DOHH2 (cell line): ENCODE data around the gene CCDC146.
A peak's percentile ranks its signal among the peaks of the same experiment; 100 is the strongest.

ENCODE experiments used
- H3F3A ChIP-seq: fragments of 200-600 bp; sonication (generic), shearing (Covaris generic); 2 replicates; pipeline ENCODE4 v1.6.0; 2016; ENCODE audit warnings: antibody characterized with exemption, mild to moderate bottlenecking; ENCODE audit not compliant: control insufficient read depth, insufficient read depth
- H3K27ac ChIP-seq: fragments of 200-600 bp; sonication (generic); 2 replicates; pipeline ENCODE4 v1.5.1; 2014; ENCODE audit warnings: low read depth, mild to moderate bottlenecking, low read length, moderate library complexity
- H3K27me3 ChIP-seq: fragments of 200-600 bp; sonication (generic); 2 replicates; pipeline ENCODE4 v1.6.1; 2014; ENCODE audit warnings: mild to moderate bottlenecking, low read length, mixed read lengths; ENCODE audit not compliant: control insufficient read depth
- H3K36me3 ChIP-seq: fragments of 200-600 bp; sonication (generic); 2 replicates; pipeline ENCODE4 v1.6.1; 2014; ENCODE audit warnings: mild to moderate bottlenecking, low read length, moderate library complexity, mixed read lengths; ENCODE audit not compliant: control insufficient read depth
- H3K4me1 ChIP-seq: fragments of 200-600 bp; sonication (generic); 2 replicates; pipeline ENCODE4 v1.6.1; 2014; ENCODE audit warnings: mild to moderate bottlenecking, low read length, mixed read lengths; ENCODE audit not compliant: control insufficient read depth
- H3K4me2 ChIP-seq: fragments of 200-600 bp; sonication (generic); 2 replicates; pipeline ENCODE4 v1.6.0; 2014; ENCODE audit warnings: mild to moderate bottlenecking, low read length, moderate library complexity
- H3K4me3 ChIP-seq: fragments of 200-600 bp; sonication (generic); 2 replicates; pipeline ENCODE4 v1.5.1; 2014; ENCODE audit warnings: mild to moderate bottlenecking, low read length, mixed read lengths
- H3K79me2 ChIP-seq: fragments of 200-600 bp; sonication (generic); 2 replicates; pipeline ENCODE4 v1.6.1; 2014; ENCODE audit warnings: mild to moderate bottlenecking, low read length, mixed read lengths; ENCODE audit not compliant: control insufficient read depth
- H3K9me2 ChIP-seq: fragments of 200-600 bp; sonication (generic); replicated peaks from 2 replicates; pipeline ENCODE4 v1.6.1; 2014; ENCODE audit warnings: mild to moderate bottlenecking, low read length, mixed read lengths; ENCODE audit not compliant: control insufficient read depth
- H3K9me3 ChIP-seq: fragments of 200-600 bp; sonication (generic); 2 replicates; pipeline ENCODE4 v1.6.1; 2014; ENCODE audit warnings: antibody characterized with exemption, low read length, mixed read lengths; ENCODE audit not compliant: control insufficient read depth, insufficient read depth
- H4K20me1 ChIP-seq: fragments of 200-600 bp; sonication (generic); 2 replicates; pipeline ENCODE4 v1.6.0; 2014; ENCODE audit warnings: low read depth, mild to moderate bottlenecking, antibody characterized with exemption, low read length, moderate library complexity; ENCODE audit not compliant: control insufficient read depth, insufficient read depth
- EZH2phosphoT487 ChIP-seq: fragments of 200-600 bp; sonication (generic); IDR thresholded peaks from 2 replicates; pipeline ENCODE4 v1.6.1; 2017; ENCODE audit warnings: borderline replicate concordance, mild to moderate bottlenecking, antibody characterized with exemption, low read length, moderate library complexity, mixed read lengths
- TF ChIP-seq, protein P1 (sequence below): fragments of 200-600 bp; sonication (generic); IDR thresholded peaks from one replicate; pipeline ENCODE4 v1.5.1; 2014; ENCODE audit warnings: antibody characterized with exemption, mild to moderate bottlenecking, low read depth, low read length; ENCODE audit not compliant: poor library complexity, severe bottlenecking

CCDC146 gene

DNA sequence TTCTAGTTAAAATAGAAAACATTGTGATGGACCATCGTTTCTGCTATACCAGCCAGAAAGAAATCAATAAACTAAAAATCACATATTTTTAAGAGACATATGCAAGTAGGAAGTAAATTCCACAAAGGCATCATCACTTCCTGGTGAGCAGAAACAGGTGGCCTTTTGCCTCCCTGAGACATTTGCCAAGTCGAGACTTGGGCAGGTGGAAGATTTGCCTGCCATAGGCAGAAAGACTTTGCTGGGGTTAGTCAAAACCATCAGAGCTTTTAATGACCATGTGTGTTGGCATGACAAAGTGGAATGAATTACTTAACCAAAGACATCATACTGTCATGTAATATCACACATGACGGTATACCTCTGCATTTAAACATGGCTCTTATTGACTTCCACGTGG lies 143.3 kb downstream of the CCDC146 start:
- H3K4me2 ChIP-seq = no peak overlapping the region
- H3K4me3 ChIP-seq = no peak overlapping the region
- no peaks in the 10 kb centered on the region for H3F3A ChIP-seq
- TF ChIP-seq EZH2phosphoT487 = no peak
- TF ChIP-seq, protein P1, sequence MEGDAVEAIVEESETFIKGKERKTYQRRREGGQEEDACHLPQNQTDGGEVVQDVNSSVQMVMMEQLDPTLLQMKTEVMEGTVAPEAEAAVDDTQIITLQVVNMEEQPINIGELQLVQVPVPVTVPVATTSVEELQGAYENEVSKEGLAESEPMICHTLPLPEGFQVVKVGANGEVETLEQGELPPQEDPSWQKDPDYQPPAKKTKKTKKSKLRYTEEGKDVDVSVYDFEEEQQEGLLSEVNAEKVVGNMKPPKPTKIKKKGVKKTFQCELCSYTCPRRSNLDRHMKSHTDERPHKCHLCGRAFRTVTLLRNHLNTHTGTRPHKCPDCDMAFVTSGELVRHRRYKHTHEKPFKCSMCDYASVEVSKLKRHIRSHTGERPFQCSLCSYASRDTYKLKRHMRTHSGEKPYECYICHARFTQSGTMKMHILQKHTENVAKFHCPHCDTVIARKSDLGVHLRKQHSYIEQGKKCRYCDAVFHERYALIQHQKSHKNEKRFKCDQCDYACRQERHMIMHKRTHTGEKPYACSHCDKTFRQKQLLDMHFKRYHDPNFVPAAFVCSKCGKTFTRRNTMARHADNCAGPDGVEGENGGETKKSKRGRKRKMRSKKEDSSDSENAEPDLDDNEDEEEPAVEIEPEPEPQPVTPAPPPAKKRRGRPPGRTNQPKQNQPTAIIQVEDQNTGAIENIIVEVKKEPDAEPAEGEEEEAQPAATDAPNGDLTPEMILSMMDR = no peak
- H3K79me2 ChIP-seq = no peaks in the 10 kb centered on the region
- no peaks in the 10 kb centered on the region for H3K36me3 ChIP-seq
- no peaks in the 10 kb centered on the region for H3K27me3 ChIP-seq
- H3K9me2 ChIP-seq = no peaks in the 10 kb centered on the region
- H3K9me3 ChIP-seq = no peaks in the 10 kb centered on the region
- H3K27ac ChIP-seq = no peak overlapping the region
- H3K4me1 ChIP-seq = peaks cover 10% of the 10 kb centered on the region
- no peaks in the 10 kb centered on the region for H4K20me1 ChIP-seq

GRCh38 chr7:77266291-77266794 lies 143.9 kb downstream of the CCDC146 start:
- no peak overlapping the region for H3K4me2 ChIP-seq
- no peaks in the 10 kb centered on the region for H3K36me3 ChIP-seq
- no peaks in the 10 kb centered on the region for H3K79me2 ChIP-seq
- H3F3A ChIP-seq = no peaks in the 10 kb centered on the region
- TF ChIP-seq, protein P1 = no peak
- TF ChIP-seq EZH2phosphoT487 = no peak
- H3K27me3 ChIP-seq = no peaks in the 10 kb centered on the region
- H3K27ac ChIP-seq = no peak overlapping the region
- H3K4me3 ChIP-seq = no peak overlapping the region
- no peaks in the 10 kb centered on the region for H4K20me1 ChIP-seq
- H3K4me1 ChIP-seq = peaks cover 10% of the 10 kb centered on the region
- no peaks in the 10 kb centered on the region for H3K9me2 ChIP-seq
- H3K9me3 ChIP-seq = no peaks in the 10 kb centered on the region

GRCh38 chr7:77269360-77270093 lies 147.1 kb downstream of the CCDC146 start:
- peaks cover 10% of the 10 kb centered on the region for H3K4me1 ChIP-seq
- no peak overlapping the region for H3K27ac ChIP-seq
- no peaks in the 10 kb centered on the region for H3K36me3 ChIP-seq
- no peaks in the 10 kb centered on the region for H4K20me1 ChIP-seq
- TF ChIP-seq, protein P1 = no peak
- no peak for TF ChIP-seq EZH2phosphoT487
- no peaks in the 10 kb centered on the region for H3K9me2 ChIP-seq
- no peaks in the 10 kb centered on the region for H3K9me3 ChIP-seq
- peak overlapping the region; percentile 27 for H3K4me2 ChIP-seq
- no peaks in the 10 kb centered on the region for H3K79me2 ChIP-seq
- H3K27me3 ChIP-seq = no peaks in the 10 kb centered on the region
- H3K4me3 ChIP-seq = no peak overlapping the region
- H3F3A ChIP-seq = no peaks in the 10 kb centered on the region
